Hepatocyte (in vitro differentiated cells): ENCODE data around the gene THAP2. TPM values are rescaled to one million over a fixed set of nuclear protein-coding genes. Genes with fewer than 3 reads are reported as not detected.

ENCODE experiments used
- DNase-seq: peaks from one replicate; pipeline ENCODE4 v3.0.0-alpha.2; 2016; ENCODE audit warnings: low spot score
- H2AFZ ChIP-seq: fragments of 200-600 bp; sonication (generic); 2 replicates; pipeline ENCODE4 v1.6.0; 2016; ENCODE audit warnings: antibody characterized with exemption, mild to moderate bottlenecking
- H3K27ac ChIP-seq: fragments of 200-600 bp; sonication (generic); 2 replicates; pipeline ENCODE4 v1.5.1; 2016; ENCODE audit warnings: mild to moderate bottlenecking
- H3K27me3 ChIP-seq: fragments of 200-600 bp; sonication (generic); 2 replicates; pipeline ENCODE4 v1.6.1; 2016
- H3K36me3 ChIP-seq: fragments of 200-600 bp; sonication (generic); replicated peaks from 2 replicates; pipeline ENCODE4 v1.5.1; 2016; ENCODE audit warnings: low read depth; ENCODE audit not compliant: insufficient read depth
- H3K4me1 ChIP-seq: fragments of 200-600 bp; sonication (generic); 2 replicates; pipeline ENCODE4 v1.5.1; 2016; ENCODE audit warnings: mild to moderate bottlenecking, moderate library complexity; ENCODE audit not compliant: insufficient read depth
- H3K4me2 ChIP-seq: fragments of 200-600 bp; sonication (generic); 2 replicates; pipeline ENCODE4 v1.6.0; 2016
- H3K4me3 ChIP-seq: fragments of 200-600 bp; sonication (generic); 2 replicates; pipeline ENCODE4 v1.5.1; 2016; ENCODE audit warnings: mild to moderate bottlenecking
- H3K79me2 ChIP-seq: fragments of 200-600 bp; sonication (generic); 2 replicates; pipeline ENCODE4 v1.6.0; 2017; ENCODE audit warnings: mild to moderate bottlenecking
- H3K9me2 ChIP-seq: fragments of 200-600 bp; sonication (generic); replicated peaks from 2 replicates; pipeline ENCODE4 v1.6.0; 2017; ENCODE audit warnings: mild to moderate bottlenecking; ENCODE audit not compliant: insufficient read depth
- H3K9me3 ChIP-seq: fragments of 200-600 bp; sonication (generic); 2 replicates; pipeline ENCODE4 v1.5.1; 2016; ENCODE audit warnings: low read depth, mild to moderate bottlenecking
- H4K20me1 ChIP-seq: fragments of 200-600 bp; sonication (generic); 2 replicates; pipeline ENCODE4 v1.6.0; 2016; ENCODE audit warnings: mild to moderate bottlenecking; ENCODE audit not compliant: insufficient read depth, poor library complexity, severe bottlenecking
- CTCF ChIP-seq: fragments of 200-600 bp; sonication (generic); IDR thresholded peaks from 2 replicates; pipeline ENCODE4 v1.5.1; 2016; ENCODE audit warnings: antibody characterized with exemption, mild to moderate bottlenecking; ENCODE audit not compliant: poor library complexity
- EZH2 ChIP-seq: fragments of 200-600 bp; sonication (generic); IDR thresholded peaks from 2 replicates; pipeline ENCODE4 v1.6.1; 2016; ENCODE audit warnings: antibody characterized with exemption, mild to moderate bottlenecking, borderline replicate concordance
- EZH2phosphoT487 ChIP-seq: fragments of 200-600 bp; sonication (generic); IDR thresholded peaks from one replicate; pipeline ENCODE4 v1.6.1; 2018; ENCODE audit warnings: antibody characterized with exemption, mild to moderate bottlenecking, low read depth, moderate library complexity; ENCODE audit not compliant: unreplicated experiment, severe bottlenecking
- WGBS: methylation state at CpG from one replicate; pipeline ENCODE4 v1.1.6; 2016; ENCODE audit warnings: low lambda C conversion rate; ENCODE audit errors: missing lambda C conversion rate; 5-methylcytosine and 5-hydroxymethylcytosine counted together
- polyA plus RNA-seq: library from polyadenylated mRNA; unstranded; fragments of >200 nt; fragmentation: Nextera tagmentation; extraction: Ambion mirVana; gene quantifications from 2 replicates; pipeline ENCODE4 v1.2.1, GENCODE V29; 2016
- total RNA-seq: library from RNA; depleted of rRNA; stranded (reverse); fragments of >200 nt; gene quantifications from 2 replicates; pipeline ENCODE4 v1.2.3, GENCODE V29; 2014

THAP2 gene
- total and polyA plus RNA-seq, 2 experiments from 2014 or later = 6.1 TPM

- H3K27me3 ChIP-seq = no peaks in the 10 kb centered on the region
- H3K27ac ChIP-seq = no peak overlapping the region
- H2AFZ ChIP-seq = no peak overlapping the region
- no peaks in the 10 kb centered on the region for H3K36me3 ChIP-seq
- peak; percentile 87 for DNase-seq
- no peak overlapping the region for H3K4me2 ChIP-seq
- WGBS = 37% methylated on average over 3 of the region's 3 CpGs
- TF ChIP-seq CTCF (peak; percentile 71), EZH2phosphoT487 (no peak), EZH2 (no peak)
- no peaks in the 10 kb centered on the region for H3K9me2 ChIP-seq
- H3K4me1 ChIP-seq = no peaks in the 10 kb centered on the region
- H4K20me1 ChIP-seq = no peaks in the 10 kb centered on the region
- H3K9me3 ChIP-seq = no peaks in the 10 kb centered on the region
- H3K4me3 ChIP-seq = no peak overlapping the region
- peaks cover 6% of the 10 kb centered on the region for H3K79me2 ChIP-seq
These were observed 27.4 kb upstream of the THAP2 start for GRCh38 chr12:71636704-71637115.

- TF ChIP-seq CTCF (no peak), EZH2 (no peak)
- H3K4me1 ChIP-seq = no peaks in the 10 kb centered on the region
- H3K4me2 ChIP-seq = no peak overlapping the region
- peaks cover 8% of the 10 kb centered on the region for H3K79me2 ChIP-seq
- no peaks in the 10 kb centered on the region for H4K20me1 ChIP-seq
- no peak overlapping the region for H2AFZ ChIP-seq
- H3K9me2 ChIP-seq = no peaks in the 10 kb centered on the region
- H3K4me3 ChIP-seq = no peak overlapping the region
- DNase-seq = no peak
- no peaks in the 10 kb centered on the region for H3K36me3 ChIP-seq
- H3K27ac ChIP-seq = no peak overlapping the region
- no peaks in the 10 kb centered on the region for H3K9me3 ChIP-seq
- no peaks in the 10 kb centered on the region for H3K27me3 ChIP-seq
These were observed 25.6 kb upstream of the THAP2 start for GRCh38 chr12:71638499-71638898.

GRCh38 chr12:71639341-71639760 is 24.8 kb upstream of the THAP2 start:
- Histone ChIP-seq H4K20me1 (no peaks in the 10 kb centered on the region), H3K36me3 (no peaks in the 10 kb centered on the region), H3K4me3 (no peak overlapping the region)

More at GRCh38 chr12:71639341-71639760, 24.8 kb upstream of the THAP2 start:
- TF ChIP-seq CTCF (no peak), EZH2phosphoT487 (no peak), EZH2 (no peak)
- H3K4me1 ChIP-seq = no peaks in the 10 kb centered on the region
- peaks cover 14% of the 10 kb centered on the region for H3K79me2 ChIP-seq
- no peak overlapping the region for H2AFZ ChIP-seq
- H3K4me2 ChIP-seq = no peak overlapping the region
- H3K27me3 ChIP-seq = no peaks in the 10 kb centered on the region
- no peak for DNase-seq
- no peak overlapping the region for H3K27ac ChIP-seq
- no peaks in the 10 kb centered on the region for H3K9me2 ChIP-seq
- H3K9me3 ChIP-seq = no peaks in the 10 kb centered on the region
- 82% methylated on average over 2 of the region's 2 CpGs for WGBS
